T-helper 1 cell (primary cell): ENCODE results near the gene C12orf54.
"Not testable (repeated sequence)": the region's sequence is repeated elsewhere in the genome, so short reads cannot be mapped to it uniquely, and the experiment has no call there.

ENCODE experiments used
- DNase-seq, 5 donors: peaks; one replicate each; pipeline ENCODE4 v3.0.0-alpha.2; 2012 to 2020

The C12orf54 gene

DNA sequence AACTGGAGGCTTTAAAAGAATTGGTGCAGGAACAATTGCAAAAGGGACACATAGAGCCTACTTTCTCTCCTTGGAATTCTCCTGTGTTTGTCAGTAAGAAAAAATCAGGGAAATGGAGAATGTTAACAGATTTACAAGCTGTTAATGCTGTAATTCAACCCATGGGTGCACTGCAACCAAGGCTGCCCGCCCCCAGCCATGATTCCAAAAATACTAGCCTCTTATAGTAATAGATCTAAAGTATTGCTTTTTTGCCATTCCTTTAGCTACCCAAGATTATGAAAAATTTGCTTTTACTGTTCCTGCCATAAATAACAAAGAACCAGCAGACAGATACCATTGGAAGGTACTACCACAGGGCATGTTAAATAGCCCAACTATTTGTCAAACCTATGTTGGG is 27.8 kb downstream of the C12orf54 start:
- DNase-seq = no peak

DNA sequence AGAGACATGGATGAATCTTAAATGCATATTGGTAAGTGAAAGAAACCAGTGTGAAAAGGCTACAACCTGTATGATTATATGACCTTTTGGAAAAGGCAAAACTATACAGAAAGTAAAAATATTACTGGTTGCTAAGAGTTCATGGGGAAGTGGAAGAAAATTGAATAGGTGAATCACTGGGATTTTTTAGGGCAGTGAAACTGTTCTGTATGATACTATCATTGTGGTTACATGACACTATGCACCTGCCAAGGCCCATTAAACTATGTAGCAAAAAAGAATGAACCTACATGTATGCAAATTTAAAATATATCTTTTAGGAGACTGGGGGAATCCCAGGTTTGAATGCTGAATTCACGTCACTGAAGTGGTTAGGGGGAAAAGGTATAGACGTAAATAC is 30.6 kb downstream of the C12orf54 start:
- DNase-seq = no peak

DNA sequence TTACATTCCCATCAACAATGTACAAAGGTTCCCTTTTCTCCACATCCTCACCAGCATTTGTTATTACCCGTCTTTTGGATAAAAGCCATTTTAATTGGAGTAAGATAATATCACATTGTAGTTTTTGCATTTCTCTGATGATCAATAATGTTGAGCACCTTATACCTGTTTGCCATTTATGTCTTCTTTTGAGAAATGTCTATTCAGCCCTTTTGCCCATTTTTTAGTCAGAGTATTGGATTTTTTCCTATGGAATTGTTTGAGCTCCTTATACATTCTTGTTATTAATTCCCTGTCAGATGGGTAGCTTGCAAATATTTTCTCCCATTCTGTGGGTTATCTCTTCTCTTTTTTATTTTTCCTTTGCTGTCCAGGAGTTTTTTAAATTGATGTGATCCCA is 32.4 kb downstream of the C12orf54 start:
- DNase-seq = no peak

DNA sequence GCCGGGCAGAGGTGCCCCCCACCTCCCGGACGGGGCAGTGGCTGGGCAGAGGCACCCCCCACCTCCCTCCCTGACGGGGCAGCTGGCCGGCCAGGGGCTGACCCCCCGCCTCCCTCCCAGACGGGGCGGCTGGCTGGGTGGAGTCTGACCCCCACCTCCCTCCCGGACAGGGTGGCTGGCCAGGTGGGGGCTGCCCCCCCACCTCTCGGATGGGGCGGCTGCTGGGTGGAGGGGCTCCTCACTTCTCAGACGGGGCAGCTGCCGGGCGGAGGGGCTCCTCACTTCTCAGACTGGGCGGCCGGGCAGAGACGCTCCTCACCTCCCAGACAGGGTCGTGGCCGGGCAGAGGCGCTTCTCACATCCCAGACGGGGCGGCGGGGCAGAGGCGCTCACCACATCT is 38.1 kb downstream of the C12orf54 start:
- DNase-seq = not testable (repeated sequence)

DNA sequence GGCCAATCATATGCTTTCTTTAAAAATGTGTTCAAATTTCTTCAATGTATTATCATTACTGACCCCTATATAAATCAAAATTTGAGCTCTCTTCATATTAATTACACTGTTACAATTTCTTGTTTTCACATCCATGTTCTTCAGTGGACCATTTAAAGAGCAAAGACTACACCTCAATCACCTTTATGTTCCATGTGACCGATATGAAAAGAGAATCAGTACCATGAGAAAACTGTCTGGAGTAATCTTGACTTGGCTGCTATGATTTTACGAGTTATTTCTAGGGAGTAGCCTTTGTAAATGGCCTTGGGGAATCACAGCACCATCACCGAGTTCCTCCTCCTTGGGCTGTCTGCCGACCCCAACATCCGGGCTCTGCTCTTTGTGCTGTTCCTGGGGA is 43.0 kb downstream of the C12orf54 start, which contains the start of gene OR8S1:
Gene OR8S1, plus strand, starts transcription at position 301 of the 400 bp plus-strand sequence. Its CDS starts 0 bp downstream, at position 301.
- DNase-seq = no peak

DNA sequence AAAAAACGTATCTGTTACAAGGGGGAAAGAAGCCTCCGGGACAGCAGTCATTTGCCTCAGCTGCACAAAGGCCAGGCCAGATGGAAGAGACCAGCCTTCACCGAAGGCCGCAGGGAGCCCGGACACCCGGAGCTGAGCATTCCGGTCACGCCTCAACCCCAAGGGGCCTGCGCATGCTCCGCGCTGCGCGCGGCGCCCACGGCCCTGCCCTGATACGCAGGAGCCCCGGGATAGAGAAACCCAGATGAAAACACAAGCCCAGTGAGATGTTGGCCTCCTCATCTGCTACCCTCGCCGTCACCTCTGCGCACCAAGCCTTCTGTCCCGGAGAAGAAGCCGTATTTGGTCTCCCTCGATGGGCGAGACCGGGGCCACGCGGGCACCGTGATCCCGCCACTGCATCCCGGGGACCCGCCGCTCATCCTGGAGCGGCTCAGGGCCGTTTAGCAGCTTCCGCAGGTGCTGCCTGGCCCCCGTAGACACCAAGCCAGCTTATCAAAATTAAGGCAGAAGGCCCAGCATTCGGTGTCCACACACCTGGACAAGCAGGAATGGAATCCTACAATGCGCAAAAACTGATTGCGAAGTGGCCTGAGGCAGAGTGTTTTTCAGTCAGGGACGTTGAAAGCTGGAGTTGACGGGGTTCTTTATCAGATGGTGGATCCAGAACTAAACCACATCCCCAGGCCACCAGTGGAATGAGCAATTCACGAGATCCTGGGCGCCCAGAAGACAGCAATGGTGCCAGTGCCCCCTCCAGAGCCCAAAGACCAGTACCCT is 45.8 kb downstream of the C12orf54 start:
- DNase-seq = no peak

DNA sequence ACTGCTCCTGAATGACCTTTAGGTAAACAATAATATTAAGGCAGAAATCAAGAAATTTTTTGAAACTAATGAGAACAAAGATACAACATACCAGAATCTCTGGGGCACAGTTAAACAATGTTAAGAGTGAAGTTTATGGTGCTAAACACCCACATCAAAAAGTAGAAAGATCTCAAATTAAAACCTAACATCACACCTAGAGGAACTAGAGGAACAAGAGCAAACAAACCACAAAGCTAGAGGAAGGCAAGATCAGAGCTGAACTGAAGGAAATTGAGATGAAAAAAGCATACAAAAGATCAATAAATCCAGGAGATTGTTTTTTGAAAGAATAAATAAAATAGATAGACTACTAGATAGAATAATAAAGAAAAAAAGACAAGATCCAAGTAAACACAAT is 50.3 kb downstream of the C12orf54 start:
- DNase-seq = no peak

DNA sequence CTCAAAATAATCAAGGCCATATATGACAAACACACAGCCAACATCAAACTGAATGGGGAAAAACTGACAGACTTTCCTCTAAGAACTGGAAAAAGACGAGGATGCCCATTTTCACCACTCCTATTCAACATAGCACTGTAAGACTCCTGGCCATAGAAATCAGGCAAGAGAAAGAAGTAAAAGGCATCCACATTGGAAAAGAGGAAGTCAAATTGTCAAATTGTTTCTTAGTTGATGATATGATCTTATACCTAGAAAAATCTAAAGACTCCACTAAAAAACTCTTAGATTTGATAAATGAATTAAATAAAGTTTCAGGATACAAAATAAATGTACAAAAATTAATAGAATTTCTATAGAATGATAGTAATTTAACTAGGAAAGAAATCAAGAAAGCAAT is 54.3 kb downstream of the C12orf54 start:
- no peak for DNase-seq

DNA sequence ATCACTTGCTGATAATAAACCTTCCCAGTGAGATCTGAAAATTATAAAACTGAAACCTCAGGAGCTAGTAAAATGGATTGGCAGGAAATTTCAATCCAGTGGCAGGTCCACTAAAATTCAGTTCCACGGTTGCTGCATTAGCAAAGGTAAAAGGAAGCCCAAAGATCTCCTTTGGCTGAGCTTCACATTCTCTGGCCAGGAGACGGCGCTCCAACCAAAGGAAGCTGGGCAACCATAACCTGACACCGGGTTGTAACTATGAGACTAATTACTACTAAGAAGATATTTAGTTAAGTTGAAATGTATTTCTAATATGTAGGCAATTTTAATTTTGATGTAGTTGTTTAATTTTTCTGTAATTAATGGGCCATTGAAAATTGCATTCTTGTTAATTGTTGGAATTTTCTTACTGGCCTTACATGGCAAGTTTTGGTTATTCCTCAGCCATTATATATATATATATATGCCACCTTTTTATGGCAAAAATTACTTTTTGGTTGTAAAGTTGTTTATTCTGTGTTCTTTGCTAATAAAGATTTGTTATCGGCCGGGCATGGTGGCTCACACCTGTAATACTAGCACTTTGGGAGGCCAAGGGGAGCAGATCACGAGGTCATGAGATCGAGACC is 60.1 kb downstream of the C12orf54 start:
- DNase-seq = peak in 2 of 5 donors; percentile 8 to 29

DNA sequence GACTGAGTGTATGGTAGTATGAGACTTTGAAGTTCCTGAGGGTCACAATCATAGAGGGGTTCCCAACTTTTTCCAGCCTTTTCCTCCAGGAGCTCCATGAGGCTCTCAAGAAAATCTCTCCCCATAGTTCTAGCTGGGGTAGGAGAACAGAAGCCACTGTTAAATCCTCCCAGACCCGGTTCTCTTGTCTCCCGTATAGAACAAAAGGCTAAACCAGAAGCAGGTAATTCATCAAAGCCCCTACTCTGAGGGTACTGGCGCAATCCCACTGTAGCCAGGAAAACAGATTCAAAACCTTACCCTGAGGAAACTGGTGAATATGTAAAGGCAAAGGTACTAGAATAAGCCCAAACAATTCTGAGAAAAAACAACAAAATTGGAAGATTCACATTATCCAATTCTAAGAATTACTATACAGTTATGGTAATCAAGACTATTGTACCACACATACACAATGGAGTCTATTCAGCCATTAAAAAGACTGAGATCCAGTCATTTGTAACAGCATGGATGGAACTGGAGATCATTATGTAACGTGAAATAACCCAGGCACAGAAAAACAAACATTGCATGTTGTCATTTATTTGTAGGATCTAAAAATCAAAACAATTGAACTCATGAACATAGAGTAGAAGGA is 63.7 kb downstream of the C12orf54 start:
- no peak for DNase-seq
